Renal cortical epithelial cell (primary cell): ENCODE results near the gene SNX22. TPM values are rescaled to one million over a fixed set of nuclear protein-coding genes. Genes with fewer than 3 reads are reported as not detected.

ENCODE experiments used
- DNase-seq: peaks from one replicate; pipeline ENCODE4 v3.0.0-alpha.2; 2011; ENCODE audit warnings: low read depth
- total RNA-seq: library from RNA; depleted of rRNA; stranded (reverse); fragments of >200 nt; gene quantifications from 2 replicates; pipeline ENCODE4 v1.2.3, GENCODE V29; 2014

Gene SNX22
- total RNA-seq, 1 donor from 2014 or later = 0.70 TPM

DNA sequence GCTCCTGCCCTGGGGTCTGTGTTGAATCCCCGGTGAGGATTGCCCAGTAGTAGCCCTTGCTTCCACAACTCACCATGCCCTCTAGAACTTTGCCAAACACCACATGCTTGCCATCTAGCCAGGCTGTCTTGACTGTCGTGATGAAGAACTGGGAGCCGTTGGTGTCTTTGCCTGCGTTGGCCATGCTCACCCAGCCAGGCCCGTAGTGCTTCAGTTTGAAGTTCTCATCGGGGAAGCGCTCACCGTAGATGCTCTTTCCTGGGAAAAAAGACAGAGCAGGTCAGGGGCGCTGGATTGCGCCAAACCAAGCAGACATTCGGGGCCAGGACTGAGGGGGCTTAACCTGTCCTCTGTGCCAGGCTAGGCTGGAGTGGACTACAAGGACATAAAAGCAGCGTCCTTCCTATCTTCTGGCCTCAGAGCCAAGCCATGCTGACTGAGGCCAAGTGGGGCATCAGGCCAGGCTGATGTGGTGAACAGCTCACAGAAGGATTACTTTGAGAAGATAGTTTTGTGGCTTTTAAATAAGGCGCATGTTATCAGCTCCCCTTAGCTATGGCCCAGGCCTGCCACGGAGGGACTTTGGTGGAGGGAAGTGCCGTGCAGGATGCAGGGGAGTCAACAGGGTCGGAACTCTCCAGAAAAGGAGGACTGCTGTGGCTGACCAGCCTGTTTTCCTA lies 5.3 kb downstream of the SNX22 start:
- DNase-seq = no peak

GRCh38 chr15:64157599-64158125 lies 6.1 kb downstream of the SNX22 start:
- no peak for DNase-seq

- no peak for DNase-seq
These were observed 7.0 kb downstream of the SNX22 start for GRCh38 chr15:64158363-64159134.

- no peak for DNase-seq
These were observed 10.4 kb downstream of the SNX22 start for GRCh38 chr15:64161688-64162477.

DNA sequence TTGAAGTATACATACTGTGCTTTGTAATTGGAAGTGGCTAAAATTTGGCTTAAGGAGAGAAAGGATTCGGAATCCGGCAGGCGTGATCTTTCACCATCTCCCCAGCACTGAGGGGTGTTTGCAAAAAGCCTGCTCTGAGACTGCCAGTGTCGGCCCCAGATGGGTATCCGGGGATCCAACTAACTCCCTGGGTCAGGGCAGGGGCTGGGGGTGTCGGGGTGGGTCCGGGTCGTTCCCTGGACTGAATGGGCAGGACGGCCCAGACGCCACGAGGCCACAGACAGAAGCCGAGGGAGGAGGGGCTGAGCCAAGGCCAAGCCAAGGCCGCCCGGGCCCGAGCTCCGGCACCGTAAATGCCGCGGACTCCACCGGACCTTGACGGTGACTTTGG lies 10.9 kb downstream of the SNX22 start:
- DNase-seq = no peak

GRCh38 chr15:64162869-64163658 lies 11.5 kb downstream of the SNX22 start, which contains the start of gene PPIB:
Gene PPIB, minus strand, starts transcription at chr15:64163022. Its CDS starts 36 bp downstream, at chr15:64162986.
- peak; percentile 88 for DNase-seq

DNA sequence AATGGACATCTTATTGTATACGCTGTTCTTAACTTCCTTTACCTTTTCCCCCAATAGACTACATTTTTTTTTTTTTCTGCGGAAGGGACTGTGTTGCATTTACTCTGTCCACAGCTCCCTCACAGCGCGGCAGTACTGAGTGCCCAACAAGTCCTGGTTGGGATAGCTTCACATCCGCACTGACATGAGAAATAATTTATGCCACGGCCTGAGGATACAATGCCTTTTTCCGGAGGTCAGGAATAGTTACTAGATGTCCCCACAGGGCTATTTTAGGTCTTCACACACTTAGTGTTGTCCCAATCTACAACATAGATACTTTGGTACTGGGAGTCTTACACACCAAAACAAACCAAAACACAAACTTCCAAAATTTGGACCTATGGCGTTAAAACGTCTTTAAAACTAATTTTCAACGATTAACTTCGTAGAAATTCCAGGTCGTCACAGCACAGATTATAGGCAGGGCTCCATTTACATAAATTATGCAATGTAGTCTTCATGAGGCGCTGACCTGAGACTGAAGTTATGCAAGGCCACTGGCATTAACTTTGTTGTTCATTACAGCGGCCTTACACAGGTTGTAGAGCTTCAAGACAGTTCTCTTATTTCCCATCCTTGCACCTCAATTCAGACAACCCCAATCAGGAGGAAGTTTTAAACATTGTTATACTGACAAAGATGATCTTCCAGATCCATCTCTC lies 12.3 kb downstream of the SNX22 start:
- DNase-seq = peak; percentile 87

DNA sequence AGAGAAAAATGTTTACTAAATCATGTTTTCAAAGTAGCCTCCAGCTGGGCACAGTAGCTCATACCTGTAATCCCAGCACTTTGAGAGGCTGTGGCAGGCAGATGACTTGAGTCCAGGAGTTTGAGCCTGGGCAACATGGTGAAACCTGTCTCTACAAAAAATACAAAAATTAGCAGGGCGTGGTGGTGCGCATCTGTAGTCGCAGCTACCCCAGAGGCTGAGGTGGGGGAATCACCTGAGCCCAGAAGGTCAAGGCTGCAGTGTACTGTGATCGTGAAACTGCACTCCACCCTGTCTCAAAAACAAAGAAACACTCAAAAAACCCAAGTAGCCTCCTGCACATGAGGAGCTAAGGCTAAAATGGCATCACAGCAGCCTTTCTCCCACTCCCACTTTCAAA lies 12.9 kb downstream of the SNX22 start:
- DNase-seq = no peak

- no peak for DNase-seq
These were observed 14.8 kb downstream of the SNX22 start for GRCh38 chr15:64166102-64166890.

DNA sequence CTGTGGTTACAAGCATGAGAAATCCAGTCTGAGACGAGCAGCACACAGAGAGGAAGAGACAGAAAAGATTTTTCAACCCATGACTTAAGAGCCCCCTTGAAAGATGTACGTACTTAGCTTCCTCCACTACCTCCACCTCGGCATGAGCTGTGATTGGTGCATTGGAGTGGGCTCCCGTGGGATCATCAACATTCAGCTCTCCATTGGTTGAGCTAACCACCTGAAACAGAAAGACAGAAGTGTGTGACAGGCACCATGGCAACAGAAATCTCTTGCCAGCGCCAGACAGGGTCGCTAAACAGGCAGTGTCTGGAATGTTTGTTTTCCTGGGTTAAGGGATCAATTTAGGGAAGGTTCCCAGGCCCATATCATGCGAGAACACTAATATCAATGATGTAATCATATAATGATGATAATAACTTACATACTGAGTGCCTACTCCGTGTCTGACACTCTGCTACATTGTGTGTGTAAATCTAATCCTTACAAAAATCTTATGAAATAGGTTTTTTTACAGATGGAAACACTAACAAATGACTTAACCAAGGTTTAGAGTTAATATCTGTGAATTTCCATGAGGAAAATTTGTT lies 28.8 kb downstream of the SNX22 start:
- no peak for DNase-seq

DNA sequence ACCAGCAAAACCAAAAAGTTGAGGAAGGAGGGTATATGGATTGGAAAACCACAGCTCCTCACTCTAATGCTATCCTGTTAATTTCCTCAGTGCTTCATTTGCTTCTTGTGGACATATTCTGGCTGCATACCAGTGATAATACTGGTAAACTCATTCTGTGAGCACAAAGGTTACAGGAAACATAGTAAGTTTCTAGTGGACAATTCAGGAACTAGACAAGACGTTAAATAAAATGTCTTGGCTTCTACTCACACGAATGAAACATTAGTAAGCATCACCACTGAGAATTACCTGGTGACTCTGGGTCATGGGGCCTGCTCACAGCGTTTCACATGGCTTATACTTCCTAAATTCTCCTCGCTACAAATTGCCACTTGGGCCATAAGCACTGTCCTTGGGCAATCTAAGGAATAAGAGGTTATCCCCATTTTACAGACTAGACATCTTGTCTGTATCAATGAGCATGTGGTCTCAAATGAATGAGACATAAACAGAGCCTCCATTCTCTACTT lies 31.4 kb downstream of the SNX22 start:
- no peak for DNase-seq

DNA sequence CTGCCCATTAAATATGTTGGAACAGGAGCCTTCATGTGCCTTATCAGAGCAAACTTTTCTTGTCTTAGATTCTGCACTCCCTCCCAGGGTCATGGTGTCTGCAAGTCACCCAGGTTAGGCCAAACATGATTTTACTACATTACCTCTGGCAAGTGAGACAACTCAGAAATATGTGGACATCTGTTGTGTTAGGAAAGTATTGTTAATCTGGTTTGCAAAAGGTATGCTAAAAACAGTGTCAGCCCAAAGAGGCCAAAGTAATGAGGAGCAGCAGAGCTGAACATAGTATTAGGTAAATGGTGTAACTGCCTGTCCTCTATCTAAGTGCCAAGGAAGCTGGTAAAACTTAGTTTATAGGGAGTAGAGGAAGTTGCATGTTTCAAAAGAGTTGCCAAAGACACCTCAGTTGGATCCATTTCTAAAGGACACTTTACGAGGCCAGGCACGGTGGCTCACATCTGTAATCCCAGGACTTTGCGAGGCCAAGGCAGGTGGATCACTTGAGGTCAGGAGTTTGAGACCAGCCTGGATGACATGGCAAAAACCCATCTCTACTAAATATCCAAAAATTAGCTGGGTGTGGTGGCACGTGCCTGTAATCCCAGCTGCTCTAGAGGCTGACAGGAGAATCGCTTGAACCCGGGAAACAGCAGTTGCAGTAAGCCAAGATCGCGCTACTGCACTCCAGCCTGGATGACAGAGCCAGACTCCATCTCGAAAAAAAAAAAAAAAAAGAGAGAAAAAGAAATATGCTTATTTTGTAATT lies 33.8 kb downstream of the SNX22 start:
- no peak for DNase-seq

GRCh38 chr15:64187396-64188191 lies 36.1 kb downstream of the SNX22 start:
- no peak for DNase-seq

GRCh38 chr15:64191971-64192830 lies 40.7 kb downstream of the SNX22 start:
- DNase-seq = peak; percentile 51

- DNase-seq = no peak
These were observed 42.4 kb downstream of the SNX22 start for GRCh38 chr15:64193971-64194370.

GRCh38 chr15:64197425-64197824 lies 45.9 kb downstream of the SNX22 start:
- DNase-seq = no peak

DNA sequence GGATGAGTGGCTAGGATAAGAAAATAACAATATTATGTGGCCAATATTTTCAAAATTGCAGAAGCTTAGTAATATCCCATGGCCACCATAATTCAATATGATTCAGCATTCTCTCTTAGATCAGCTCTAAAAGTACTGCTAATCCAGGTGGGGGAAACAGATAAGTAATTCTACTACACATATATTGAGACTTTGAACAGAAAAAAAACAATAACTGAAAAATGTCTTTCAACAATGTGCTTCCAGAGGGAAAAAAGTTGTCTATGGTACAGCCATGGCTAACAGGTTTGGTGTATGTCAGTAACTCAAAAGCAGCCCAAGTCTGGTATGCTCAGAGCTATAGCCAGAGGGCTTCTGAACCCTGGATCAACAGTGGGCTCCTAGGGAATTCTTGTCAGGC lies 53.7 kb downstream of the SNX22 start:
- no peak for DNase-seq
